Nephron progenitor cell (in vitro differentiated cells): ENCODE data around the gene STK25.

Experiments
- DNase-seq: peaks from one replicate; pipeline ENCODE4 v3.0.0; 2021
- H3K27ac Mint-ChIP-seq: 2 replicates; pipeline ENCODE4 v1.8.0; 2021; ENCODE audit warnings: mild to moderate bottlenecking, moderate library complexity, mixed read lengths
- H3K27me3 Mint-ChIP-seq: 2 replicates; pipeline ENCODE4 v1.8.0; 2021; ENCODE audit warnings: mild to moderate bottlenecking, low read depth, mixed read lengths; ENCODE audit not compliant: poor library complexity
- H3K36me3 Mint-ChIP-seq: 2 replicates; pipeline ENCODE4 v1.8.0; 2021; ENCODE audit warnings: low read depth, mixed read lengths
- H3K4me1 Mint-ChIP-seq: 2 replicates; pipeline ENCODE4 v1.8.0; 2021; ENCODE audit warnings: mixed read lengths
- H3K4me3 Mint-ChIP-seq: 2 replicates; pipeline ENCODE4 v1.8.0; 2021; ENCODE audit warnings: mild to moderate bottlenecking, moderate library complexity, mixed read lengths
- H3K9me3 Mint-ChIP-seq: 2 replicates; pipeline ENCODE4 v1.8.0; 2021; ENCODE audit warnings: mild to moderate bottlenecking, moderate library complexity, mixed read lengths
- TF ChIP-seq, protein P1 (sequence below): fragments of 200-600 bp; sonication (generic); IDR thresholded peaks from 2 replicates; pipeline ENCODE4 v1.5.0; 2021; ENCODE audit warnings: antibody characterized with exemption

STK25 gene

DNA sequence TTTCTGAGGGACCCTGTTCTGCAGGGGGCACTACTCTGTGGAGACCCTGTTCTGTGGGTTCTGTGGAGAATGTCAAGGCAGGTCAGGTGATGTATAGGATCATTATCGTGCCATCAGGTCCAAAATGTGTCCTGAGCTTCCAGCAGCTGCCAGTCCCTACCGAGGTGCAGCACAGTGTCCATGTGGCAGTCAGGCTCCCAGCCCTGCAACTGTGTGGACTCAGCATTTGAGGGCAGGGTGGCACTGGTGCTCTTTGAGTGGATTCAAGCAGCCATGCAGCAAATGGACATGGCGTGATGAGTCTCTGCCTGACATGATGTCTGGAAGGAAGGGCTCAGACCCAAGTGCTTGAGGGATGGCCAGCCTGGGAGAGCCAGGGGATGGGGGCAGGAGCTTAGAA lies 35.0 kb downstream of the STK25 start:
- TF ChIP-seq, protein P1, sequence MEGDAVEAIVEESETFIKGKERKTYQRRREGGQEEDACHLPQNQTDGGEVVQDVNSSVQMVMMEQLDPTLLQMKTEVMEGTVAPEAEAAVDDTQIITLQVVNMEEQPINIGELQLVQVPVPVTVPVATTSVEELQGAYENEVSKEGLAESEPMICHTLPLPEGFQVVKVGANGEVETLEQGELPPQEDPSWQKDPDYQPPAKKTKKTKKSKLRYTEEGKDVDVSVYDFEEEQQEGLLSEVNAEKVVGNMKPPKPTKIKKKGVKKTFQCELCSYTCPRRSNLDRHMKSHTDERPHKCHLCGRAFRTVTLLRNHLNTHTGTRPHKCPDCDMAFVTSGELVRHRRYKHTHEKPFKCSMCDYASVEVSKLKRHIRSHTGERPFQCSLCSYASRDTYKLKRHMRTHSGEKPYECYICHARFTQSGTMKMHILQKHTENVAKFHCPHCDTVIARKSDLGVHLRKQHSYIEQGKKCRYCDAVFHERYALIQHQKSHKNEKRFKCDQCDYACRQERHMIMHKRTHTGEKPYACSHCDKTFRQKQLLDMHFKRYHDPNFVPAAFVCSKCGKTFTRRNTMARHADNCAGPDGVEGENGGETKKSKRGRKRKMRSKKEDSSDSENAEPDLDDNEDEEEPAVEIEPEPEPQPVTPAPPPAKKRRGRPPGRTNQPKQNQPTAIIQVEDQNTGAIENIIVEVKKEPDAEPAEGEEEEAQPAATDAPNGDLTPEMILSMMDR: no peak
- H3K27me3 Mint-ChIP-seq: peaks cover 12% of the 10 kb centered on the region
- H3K36me3 Mint-ChIP-seq: peaks cover 6% of the 10 kb centered on the region
- H3K9me3 Mint-ChIP-seq: peaks cover 9% of the 10 kb centered on the region
- H3K4me1 Mint-ChIP-seq: no peaks in the 10 kb centered on the region
- H3K27ac Mint-ChIP-seq: no peak overlapping the region
- DNase-seq: no peak
- H3K4me3 Mint-ChIP-seq: no peak overlapping the region

DNA sequence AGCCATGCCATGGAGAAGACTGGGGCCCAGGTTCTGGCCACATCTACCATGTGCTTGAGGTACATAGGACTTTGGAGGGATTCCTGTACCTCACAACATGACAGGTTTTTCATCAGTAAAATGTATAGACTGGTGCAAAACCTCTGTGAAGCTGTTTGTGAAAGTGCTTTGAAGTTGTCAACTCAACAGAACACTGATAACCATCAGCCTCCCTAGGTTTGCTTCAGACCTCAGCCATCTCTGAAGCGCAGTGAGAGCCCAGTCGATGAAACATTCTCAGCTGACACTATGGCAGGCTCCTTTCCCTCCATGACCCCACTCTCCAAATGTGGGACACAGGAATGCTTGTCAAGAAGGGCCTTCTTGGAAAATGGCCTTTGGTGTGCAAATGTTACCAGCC lies 38.6 kb downstream of the STK25 start:
- Mint-ChIP-seq H3K4me3 (no peak overlapping the region), H3K27me3 (peaks cover 18% of the 10 kb centered on the region), H3K9me3 (peaks cover 9% of the 10 kb centered on the region), H3K36me3 (no peaks in the 10 kb centered on the region), H3K27ac (no peak overlapping the region), H3K4me1 (no peaks in the 10 kb centered on the region)
- TF ChIP-seq, protein P1: no peak
- no peak for DNase-seq

DNA sequence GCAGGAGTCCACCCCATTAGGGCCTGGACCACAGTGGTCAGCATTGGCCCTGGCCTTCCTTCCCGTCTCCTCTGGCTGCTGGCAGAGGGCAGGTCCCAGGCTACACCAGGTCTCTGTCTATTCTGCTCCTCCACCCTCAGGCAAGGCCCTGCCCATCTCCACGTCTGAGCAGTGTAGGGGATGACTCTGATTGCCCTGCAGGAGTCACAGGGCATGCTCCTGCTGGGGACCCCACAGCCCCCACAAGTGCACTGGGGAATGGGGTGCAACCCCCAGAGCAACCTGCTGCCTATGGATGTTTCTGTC lies 40.0 kb downstream of the STK25 start:
- H3K27me3 Mint-ChIP-seq: peaks cover 18% of the 10 kb centered on the region
- H3K36me3 Mint-ChIP-seq: no peaks in the 10 kb centered on the region
- no peaks in the 10 kb centered on the region for H3K4me1 Mint-ChIP-seq
- H3K9me3 Mint-ChIP-seq: peaks cover 9% of the 10 kb centered on the region
- no peak overlapping the region for H3K4me3 Mint-ChIP-seq
- no peak for DNase-seq
- TF ChIP-seq, protein P1: no peak
- no peak overlapping the region for H3K27ac Mint-ChIP-seq

DNA sequence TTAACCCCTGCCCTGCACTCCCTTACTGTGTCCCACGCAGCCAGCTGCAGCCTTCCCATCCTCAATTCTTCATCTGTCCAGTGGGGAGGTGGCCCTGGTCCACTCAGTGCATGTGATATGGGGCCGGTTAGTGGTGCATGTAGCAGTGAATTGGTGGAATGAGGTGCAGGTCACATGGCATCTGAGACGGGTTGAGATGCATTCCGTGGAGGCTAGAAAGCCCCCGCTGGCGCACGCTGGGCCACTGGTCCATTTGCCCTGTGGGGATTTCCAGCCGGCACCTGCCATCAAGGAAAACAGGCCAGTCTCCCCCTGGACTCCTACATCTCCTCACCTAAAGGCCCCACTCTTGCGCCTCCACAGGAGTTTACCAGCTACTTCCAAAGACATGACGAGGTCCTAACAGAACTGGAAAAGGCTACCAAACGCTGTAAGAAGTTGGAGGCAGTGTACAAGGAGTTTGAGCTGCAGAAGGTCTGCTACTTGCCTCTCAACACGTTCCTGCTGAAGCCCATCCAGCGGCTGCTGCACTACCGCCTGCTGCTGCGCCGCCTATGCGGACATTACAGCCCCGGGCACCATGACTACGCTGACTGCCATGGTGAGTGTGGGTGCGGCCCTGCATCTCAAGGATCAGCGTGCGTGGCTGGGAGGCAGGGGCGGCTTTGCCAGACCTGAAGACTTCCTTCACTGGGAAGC lies 40.5 kb downstream of the STK25 start:
- DNase-seq: no peak

DNA sequence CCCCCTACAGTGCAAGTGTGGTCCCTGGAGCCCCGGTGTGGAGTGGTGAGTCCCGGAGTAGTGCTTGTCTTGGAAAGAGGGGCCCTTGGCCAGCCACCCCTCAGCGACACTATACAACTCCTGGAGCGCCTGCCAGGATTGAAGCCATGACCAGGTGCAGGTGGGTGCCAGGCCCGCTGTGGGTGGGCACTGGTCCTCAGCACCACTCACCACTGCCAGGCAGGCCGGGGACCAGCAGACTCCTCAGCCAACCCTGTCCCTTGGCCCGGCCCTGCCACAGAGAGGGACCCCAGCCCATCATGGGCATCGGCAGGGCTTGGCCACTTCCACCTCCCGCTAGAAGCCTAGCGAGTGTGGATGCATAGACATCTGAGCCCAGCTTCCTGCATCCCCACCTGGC lies 42.2 kb downstream of the STK25 start:
- DNase-seq: no peak
- Mint-ChIP-seq H3K4me1 (no peaks in the 10 kb centered on the region), H3K4me3 (no peak overlapping the region)

More for the DNA sequence above, 40.5 kb downstream of the STK25 start:
- peaks cover 9% of the 10 kb centered on the region for H3K9me3 Mint-ChIP-seq
- H3K4me1 Mint-ChIP-seq: no peaks in the 10 kb centered on the region
- no peak overlapping the region for H3K27ac Mint-ChIP-seq
- H3K27me3 Mint-ChIP-seq: peaks cover 18% of the 10 kb centered on the region
- no peaks in the 10 kb centered on the region for H3K36me3 Mint-ChIP-seq
- TF ChIP-seq, protein P1: no peak
- H3K4me3 Mint-ChIP-seq: no peak overlapping the region

DNA sequence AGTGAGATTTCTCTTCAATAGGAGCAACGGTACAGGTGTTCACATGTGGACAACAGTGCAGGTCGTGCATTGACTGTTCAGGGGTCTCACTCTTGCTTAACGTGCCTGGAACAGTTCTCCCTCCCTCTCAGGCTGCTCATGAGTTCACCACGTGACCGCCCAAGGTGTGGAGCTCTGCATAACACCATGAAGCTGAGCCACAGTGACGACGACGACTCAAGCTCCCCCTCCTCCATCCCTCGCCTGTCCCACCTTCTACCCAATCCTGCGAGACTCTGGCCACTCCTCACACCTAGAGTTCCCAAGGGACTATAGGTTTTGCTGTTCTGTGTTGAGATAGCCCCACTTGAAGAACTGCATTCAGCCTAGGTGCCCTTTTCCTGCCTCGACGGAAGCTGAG lies 42.8 kb downstream of the STK25 start:
- TF ChIP-seq, protein P1: no peak
- no peaks in the 10 kb centered on the region for H3K36me3 Mint-ChIP-seq
- H3K4me1 Mint-ChIP-seq: no peaks in the 10 kb centered on the region
- H3K27me3 Mint-ChIP-seq: peaks cover 9% of the 10 kb centered on the region
- no peaks in the 10 kb centered on the region for H3K9me3 Mint-ChIP-seq
- DNase-seq: no peak
- H3K27ac Mint-ChIP-seq: no peak overlapping the region
- no peak overlapping the region for H3K4me3 Mint-ChIP-seq

More for the DNA sequence above, 42.2 kb downstream of the STK25 start:
- Mint-ChIP-seq H3K36me3 (no peaks in the 10 kb centered on the region), H3K27me3 (peaks cover 12% of the 10 kb centered on the region), H3K9me3 (no peaks in the 10 kb centered on the region), H3K27ac (no peak overlapping the region)
- TF ChIP-seq, protein P1: no peak
